ENCODE measurements around the gene CLDN14.

GRCh38 chr21:36465478-36465877 is 14.4 kb downstream of the CLDN14 start:
- TF ChIP-seq CTCF (conservative IDR thresholded peaks at IDR 0.05; ENCODE audit: low read length) (no peak), EZH2phosphoT487 (IDR thresholded peaks at IDR 0.05; ENCODE audit: borderline replicate concordance, low read depth, low read length) (no peak)
